ENCODE measurements around the gene HDLBP. TPM values are rescaled to one million over a fixed set of nuclear protein-coding genes. Genes with fewer than 3 reads are reported as not detected.

Gene HDLBP
- total and polyA plus RNA-seq, 2 of the 4 experiments (the other 2 are of a cell fraction): 648 to 1,165 TPM

DNA sequence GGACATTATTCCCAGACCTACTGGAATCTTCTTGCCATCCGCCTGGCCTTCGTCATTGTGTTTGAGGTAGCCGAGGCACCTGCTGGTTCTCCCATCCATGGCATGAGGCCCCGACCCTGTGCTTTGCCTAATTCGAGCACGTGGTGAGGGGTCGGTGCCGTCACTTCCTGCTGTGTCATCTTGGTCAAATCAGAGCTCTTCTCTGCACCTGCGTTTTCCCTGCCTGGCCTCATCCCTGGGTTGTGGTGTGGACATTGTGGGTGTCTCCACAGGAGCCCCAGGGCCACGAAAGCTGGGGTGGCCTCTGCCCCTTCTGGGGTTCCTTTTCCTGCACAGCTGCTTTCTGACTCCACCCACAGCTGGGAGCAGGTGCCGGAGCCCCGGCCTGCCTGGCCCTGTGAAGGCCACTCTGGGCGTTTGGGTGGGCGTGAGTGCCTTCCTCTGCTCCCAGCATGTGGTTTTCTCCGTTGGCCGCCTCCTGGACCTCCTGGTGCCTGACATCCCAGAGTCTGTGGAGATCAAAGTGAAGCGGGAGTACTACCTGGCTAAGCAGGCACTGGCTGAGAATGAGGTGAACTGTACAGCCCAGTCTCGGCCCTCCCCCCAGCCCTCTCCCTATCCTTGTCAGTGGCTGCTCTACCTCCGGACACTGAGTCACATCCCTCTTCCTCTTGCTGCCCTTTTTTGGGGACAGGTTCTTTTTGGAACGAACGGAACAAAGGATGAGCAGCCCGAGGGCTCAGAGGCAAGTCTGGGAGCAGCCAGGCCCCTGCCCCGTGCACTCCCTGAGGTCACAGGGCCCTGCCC, 92.1 kb downstream of the HDLBP start (continued):
- TF ChIP-seq CEBPB (IDR thresholded peaks at IDR 0.05; ENCODE audit: low read depth, low read length): no peak
- no peak for TF ChIP-seq FOS (IDR thresholded peaks at IDR 0.05; ENCODE audit: low read depth, low read length)

DNA sequence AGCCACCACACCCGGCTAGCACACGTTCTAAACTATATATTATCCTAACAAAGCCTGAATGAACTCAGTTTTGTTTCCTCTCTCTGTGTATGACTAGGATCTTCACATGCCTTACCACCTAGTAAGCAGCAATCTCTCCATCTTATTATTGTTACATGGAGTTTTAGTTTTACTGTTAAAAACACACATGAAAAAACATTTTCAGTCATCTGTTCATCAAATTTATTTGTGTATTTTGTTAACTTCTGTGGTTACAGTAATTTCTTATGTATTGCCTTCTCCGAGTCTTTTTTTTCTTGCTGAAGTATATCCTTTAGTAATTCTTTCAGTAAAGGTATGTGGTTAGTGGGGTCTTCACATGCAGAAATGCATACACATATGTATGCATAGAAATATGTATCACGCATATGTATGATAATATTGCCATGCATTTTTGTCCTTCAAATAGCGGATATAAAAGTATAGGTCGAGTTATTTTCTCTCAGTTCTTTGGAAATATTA, 95.6 kb downstream of the HDLBP start:
- no peak overlapping the region for H2BK20ac ChIP-seq (ENCODE audit: low read depth, low read length)
- no peak overlapping the region for H3K4me2 ChIP-seq (ENCODE audit: low read depth, low read length)
- no TSS peak for BruUV-seq (replicated peaks)
- ChIA-PET POLR2A (ENCODE audit: unreplicated experiment) (no interaction called here), CTCF (interaction anchor here (0.7 kb wide), 1 partner anchor 8 kb away, joined by 3 read pairs; no protein-coding TSS in a partner anchor)
- no peaks in the 10 kb centered on the region for H3K9me3 ChIP-seq (ENCODE audit: control insufficient read depth, insufficient read depth, low read length)
- intact Hi-C loops (cut with micrococcal nuclease): loop anchor here (5.0 kb wide), 2 partner anchors 308 to 368 kb away; no protein-coding TSS in a partner anchor
- no CpG with 5 or more reads among the region's 6 CpGs for WGBS, 2 experiments (ENCODE audit: extremely low coverage in 2 of 2, insufficient read length in 1 of 2)
- peaks cover 5% of the 10 kb centered on the region; the same call in 1 of the 2 replicates for H3K9me1 ChIP-seq (ENCODE audit: insufficient read depth, low read length)
- H2AK9ac ChIP-seq (replicated peaks; ENCODE audit: low read depth, low read length, poor library complexity): no peak overlapping the region
- H3K4me3 ChIP-seq (ENCODE audit: insufficient read depth, low read depth, low read length): no peak overlapping the region
- peaks cover 0 to 18% of the 10 kb centered on the region in 2 experiments; a peak in 1 of 4 replicates for H3K79me1 ChIP-seq (ENCODE audit: low read depth in 1 of 2, low read length in 2 of 2)
- H2BK120ac ChIP-seq (ENCODE audit: low read depth, low read length): no peak overlapping the region
- H2AFZ ChIP-seq (replicated peaks; ENCODE audit: low read length, poor library complexity): no peak overlapping the region
- H4K91ac ChIP-seq (ENCODE audit: insufficient read depth, low read depth, low read length): no peak overlapping the region
- H3K56ac ChIP-seq (ENCODE audit: extremely low read depth, insufficient read depth, low read length): no peak overlapping the region
- H3K27ac ChIP-seq (ENCODE audit: insufficient read depth, low read length): no peak overlapping the region
- no peak overlapping the region for H2BK15ac ChIP-seq (ENCODE audit: low read depth, low read length)
- ATAC-seq (ENCODE audit: low read depth): no peak
- H4K20me1 ChIP-seq (ENCODE audit: insufficient read depth, low read length): peaks cover 26% of the 10 kb centered on the region
- H3K36me3 ChIP-seq (ENCODE audit: control insufficient read depth, insufficient read depth, low read length): peaks cover 1% of the 10 kb centered on the region; the same call in 1 of the 2 replicates
- dilution Hi-C loops (cut with HindIII; ENCODE audit: low sequenced_read_pairs, unreplicated experiment): no loop called here
- H4K5ac ChIP-seq (ENCODE audit: low read depth, low read length): no peak overlapping the region
- no peak overlapping the region for H3K23ac ChIP-seq (ENCODE audit: low read depth, low read length)
- peaks cover 7% of the 10 kb centered on the region; the same call in 1 of the 2 replicates for H3K27me3 ChIP-seq (ENCODE audit: control insufficient read depth, insufficient read depth, low read length)
- no peak overlapping the region for H3K9ac ChIP-seq (ENCODE audit: low read depth, low read length)
- H2AK5ac ChIP-seq (ENCODE audit: low read depth, low read length): no peak overlapping the region
- no peak overlapping the region for H2BK5ac ChIP-seq (ENCODE audit: low read depth, low read length, poor library complexity, severe bottlenecking)
- DNase-seq: peak; percentile 14
- H3K4me1 ChIP-seq (ENCODE audit: control insufficient read depth, insufficient read depth, low read length): peaks cover 13% of the 10 kb centered on the region; the same call in 1 of the 2 replicates
- no peak overlapping the region for H3K14ac ChIP-seq (replicated peaks; ENCODE audit: low read depth, low read length)
- H3K4ac ChIP-seq (ENCODE audit: low read depth, low read length): no peak overlapping the region
- H3K18ac ChIP-seq (ENCODE audit: low read depth, low read length): no peak overlapping the region
- H4K8ac ChIP-seq (ENCODE audit: low read depth in 2 of 2, low read length in 2 of 2): no peak overlapping the region
- in situ Hi-C loops (cut with MboI; ENCODE audit: low sequenced_read_pairs): loop anchor here (5.0 kb wide), 1 partner anchor 368 kb away; no protein-coding TSS in a partner anchor
- TF ChIP-seq CEBPB (IDR thresholded peaks at IDR 0.05; ENCODE audit: low read depth, low read length): no peak
- no peak for TF ChIP-seq MAFK (IDR thresholded peaks at IDR 0.05; ENCODE audit: low read depth, low read length)
- TF ChIP-seq BHLHE40 (IDR thresholded peaks at IDR 0.05; ENCODE audit: low read depth, low read length): no peak
- TF ChIP-seq, protein P1, sequence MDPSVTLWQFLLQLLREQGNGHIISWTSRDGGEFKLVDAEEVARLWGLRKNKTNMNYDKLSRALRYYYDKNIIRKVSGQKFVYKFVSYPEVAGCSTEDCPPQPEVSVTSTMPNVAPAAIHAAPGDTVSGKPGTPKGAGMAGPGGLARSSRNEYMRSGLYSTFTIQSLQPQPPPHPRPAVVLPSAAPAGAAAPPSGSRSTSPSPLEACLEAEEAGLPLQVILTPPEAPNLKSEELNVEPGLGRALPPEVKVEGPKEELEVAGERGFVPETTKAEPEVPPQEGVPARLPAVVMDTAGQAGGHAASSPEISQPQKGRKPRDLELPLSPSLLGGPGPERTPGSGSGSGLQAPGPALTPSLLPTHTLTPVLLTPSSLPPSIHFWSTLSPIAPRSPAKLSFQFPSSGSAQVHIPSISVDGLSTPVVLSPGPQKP (IDR thresholded peaks at IDR 0.05; ENCODE audit: borderline replicate concordance, low read depth, low read length): no peak
- no peak for TF ChIP-seq MAZ (IDR thresholded peaks at IDR 0.05; ENCODE audit: borderline replicate concordance, low read depth, low read length)
- no peak for TF ChIP-seq MXI1 (IDR thresholded peaks at IDR 0.05; ENCODE audit: borderline replicate concordance, low read depth, low read length)
- TF ChIP-seq, protein P2, sequence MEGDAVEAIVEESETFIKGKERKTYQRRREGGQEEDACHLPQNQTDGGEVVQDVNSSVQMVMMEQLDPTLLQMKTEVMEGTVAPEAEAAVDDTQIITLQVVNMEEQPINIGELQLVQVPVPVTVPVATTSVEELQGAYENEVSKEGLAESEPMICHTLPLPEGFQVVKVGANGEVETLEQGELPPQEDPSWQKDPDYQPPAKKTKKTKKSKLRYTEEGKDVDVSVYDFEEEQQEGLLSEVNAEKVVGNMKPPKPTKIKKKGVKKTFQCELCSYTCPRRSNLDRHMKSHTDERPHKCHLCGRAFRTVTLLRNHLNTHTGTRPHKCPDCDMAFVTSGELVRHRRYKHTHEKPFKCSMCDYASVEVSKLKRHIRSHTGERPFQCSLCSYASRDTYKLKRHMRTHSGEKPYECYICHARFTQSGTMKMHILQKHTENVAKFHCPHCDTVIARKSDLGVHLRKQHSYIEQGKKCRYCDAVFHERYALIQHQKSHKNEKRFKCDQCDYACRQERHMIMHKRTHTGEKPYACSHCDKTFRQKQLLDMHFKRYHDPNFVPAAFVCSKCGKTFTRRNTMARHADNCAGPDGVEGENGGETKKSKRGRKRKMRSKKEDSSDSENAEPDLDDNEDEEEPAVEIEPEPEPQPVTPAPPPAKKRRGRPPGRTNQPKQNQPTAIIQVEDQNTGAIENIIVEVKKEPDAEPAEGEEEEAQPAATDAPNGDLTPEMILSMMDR (conservative IDR thresholded peaks at IDR 0.05; ENCODE audit: low read depth, low read length): no peak
- no peak for TF ChIP-seq SMC3 (IDR thresholded peaks at IDR 0.05; ENCODE audit: low read depth, low read length)
- TF ChIP-seq RCOR1 (IDR thresholded peaks at IDR 0.05; ENCODE audit: insufficient replicate concordance, low read length): no peak
- TF ChIP-seq CHD1 (IDR thresholded peaks at IDR 0.05; ENCODE audit: low read depth, low read length): no peak
- no peak for TF ChIP-seq FOS (IDR thresholded peaks at IDR 0.05; ENCODE audit: low read depth, low read length)
